ENCODE data around the gene SDK1.

Gene SDK1

GRCh38 chr7:4175346-4175973 is 874.4 kb downstream of the SDK1 start:
- DNase-seq = no peak
- TF ChIP-seq CTCF (IDR thresholded peaks at IDR 0.05; ENCODE audit: low read depth, low read length) = no peak
- no peaks in the 10 kb centered on the region for H3K27me3 ChIP-seq (ENCODE audit: insufficient read depth, low read depth, severe bottlenecking)
- H3K4me3 ChIP-seq (ENCODE audit: low read depth, low read length) = no peak overlapping the region
- no peaks in the 10 kb centered on the region for H3K9me3 ChIP-seq (ENCODE audit: severe bottlenecking)
- H3K36me3 ChIP-seq = no peaks in the 10 kb centered on the region
- no peak overlapping the region for H3K27ac ChIP-seq

- DNase-seq = no peak
- Histone ChIP-seq H3K27me3 (ENCODE audit: insufficient read depth, low read depth, severe bottlenecking) (no peaks in the 10 kb centered on the region), H3K4me3 (ENCODE audit: low read depth, low read length) (no peak overlapping the region), H3K27ac (no peak overlapping the region), H3K9me3 (ENCODE audit: severe bottlenecking) (no peaks in the 10 kb centered on the region), H3K36me3 (no peaks in the 10 kb centered on the region)
- no peak for TF ChIP-seq CTCF (IDR thresholded peaks at IDR 0.05; ENCODE audit: low read depth, low read length)
Observed at GRCh38 chr7:4177001-4177400, 875.9 kb downstream of the SDK1 start.

GRCh38 chr7:4178416-4178815 is 877.4 kb downstream of the SDK1 start:
- Histone ChIP-seq H3K27ac (no peak overlapping the region), H3K9me3 (ENCODE audit: severe bottlenecking) (no peaks in the 10 kb centered on the region), H3K27me3 (ENCODE audit: insufficient read depth, low read depth, severe bottlenecking) (no peaks in the 10 kb centered on the region), H3K4me3 (ENCODE audit: low read depth, low read length) (no peak overlapping the region), H3K36me3 (no peaks in the 10 kb centered on the region)
- no peak for DNase-seq
- no peak for TF ChIP-seq CTCF (IDR thresholded peaks at IDR 0.05; ENCODE audit: low read depth, low read length)

GRCh38 chr7:4178916-4179687 is 878.0 kb downstream of the SDK1 start:
- Histone ChIP-seq H3K9me3 (ENCODE audit: severe bottlenecking) (no peaks in the 10 kb centered on the region), H3K27ac (no peak overlapping the region), H3K36me3 (no peaks in the 10 kb centered on the region), H3K27me3 (ENCODE audit: insufficient read depth, low read depth, severe bottlenecking) (no peaks in the 10 kb centered on the region), H3K4me3 (ENCODE audit: low read depth, low read length) (no peak overlapping the region)
- no peak for DNase-seq
- TF ChIP-seq CTCF (IDR thresholded peaks at IDR 0.05; ENCODE audit: low read depth, low read length) = no peak

GRCh38 chr7:4179688-4180380 is 878.8 kb downstream of the SDK1 start:
- DNase-seq = no peak
- H3K36me3 ChIP-seq = no peaks in the 10 kb centered on the region
- TF ChIP-seq CTCF (IDR thresholded peaks at IDR 0.05; ENCODE audit: low read depth, low read length) = no peak

More at GRCh38 chr7:4179688-4180380, 878.8 kb downstream of the SDK1 start:
- Histone ChIP-seq H3K27ac (no peak overlapping the region), H3K9me3 (ENCODE audit: severe bottlenecking) (no peaks in the 10 kb centered on the region), H3K4me3 (ENCODE audit: low read depth, low read length) (no peak overlapping the region), H3K27me3 (ENCODE audit: insufficient read depth, low read depth, severe bottlenecking) (no peaks in the 10 kb centered on the region)
